ENCODE data around the gene PCDHGC5. TPM values are rescaled to one million over a fixed set of nuclear protein-coding genes. Genes with fewer than 3 reads are reported as not detected.

Gene PCDHGC5
- total RNA-seq, 1 donor from 2014 or later = 0.43 TPM

DNA sequence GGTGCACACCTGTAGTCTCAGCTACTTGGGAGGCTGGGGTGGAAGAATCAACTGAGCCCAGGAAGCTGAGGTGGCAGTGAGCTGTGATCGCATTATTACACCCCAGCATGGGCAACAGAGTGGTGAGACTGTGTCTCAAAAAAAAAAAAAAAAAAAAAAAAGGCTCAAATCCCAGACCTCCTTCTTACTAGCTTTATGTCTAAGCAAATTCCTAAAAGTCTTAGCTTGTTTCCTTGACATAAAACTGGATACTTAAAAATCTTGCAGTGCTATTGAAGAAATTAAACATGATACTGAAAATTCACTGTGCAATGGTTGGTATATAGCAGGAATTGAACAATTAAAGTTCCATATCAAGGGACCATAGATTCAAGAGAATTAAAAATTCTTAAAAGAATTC, 45.0 kb downstream of the PCDHGC5 start:
- Histone ChIP-seq H3K9ac (no peak overlapping the region), H4K20me1 (ENCODE audit: low read depth) (no peaks in the 10 kb centered on the region), H3K27ac (no peak overlapping the region), H2AFZ (replicated peaks) (no peak overlapping the region), H3K79me2 (ENCODE audit: low read depth) (no peaks in the 10 kb centered on the region), H3F3A (ENCODE audit: low read depth) (no peaks in the 10 kb centered on the region), H3K4me2 (no peak overlapping the region), H3K9me3 (ENCODE audit: low read depth) (no peaks in the 10 kb centered on the region), H3K27me3 (no peaks in the 10 kb centered on the region), H3K4me3 (no peak overlapping the region), H3K4me1 (no peaks in the 10 kb centered on the region), H3K36me3 (no peaks in the 10 kb centered on the region)
- TF ChIP-seq EZH2 (IDR thresholded peaks at IDR 0.05) (no peak), EZH2phosphoT487 (IDR thresholded peaks at IDR 0.05) (no peak)
- TF ChIP-seq, protein P1, sequence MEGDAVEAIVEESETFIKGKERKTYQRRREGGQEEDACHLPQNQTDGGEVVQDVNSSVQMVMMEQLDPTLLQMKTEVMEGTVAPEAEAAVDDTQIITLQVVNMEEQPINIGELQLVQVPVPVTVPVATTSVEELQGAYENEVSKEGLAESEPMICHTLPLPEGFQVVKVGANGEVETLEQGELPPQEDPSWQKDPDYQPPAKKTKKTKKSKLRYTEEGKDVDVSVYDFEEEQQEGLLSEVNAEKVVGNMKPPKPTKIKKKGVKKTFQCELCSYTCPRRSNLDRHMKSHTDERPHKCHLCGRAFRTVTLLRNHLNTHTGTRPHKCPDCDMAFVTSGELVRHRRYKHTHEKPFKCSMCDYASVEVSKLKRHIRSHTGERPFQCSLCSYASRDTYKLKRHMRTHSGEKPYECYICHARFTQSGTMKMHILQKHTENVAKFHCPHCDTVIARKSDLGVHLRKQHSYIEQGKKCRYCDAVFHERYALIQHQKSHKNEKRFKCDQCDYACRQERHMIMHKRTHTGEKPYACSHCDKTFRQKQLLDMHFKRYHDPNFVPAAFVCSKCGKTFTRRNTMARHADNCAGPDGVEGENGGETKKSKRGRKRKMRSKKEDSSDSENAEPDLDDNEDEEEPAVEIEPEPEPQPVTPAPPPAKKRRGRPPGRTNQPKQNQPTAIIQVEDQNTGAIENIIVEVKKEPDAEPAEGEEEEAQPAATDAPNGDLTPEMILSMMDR (IDR thresholded peaks at IDR 0.05) = no peak
- no peaks in the 10 kb centered on the region for H3K9me3 Mint-ChIP-seq
- H3K4me3 Mint-ChIP-seq = no peak overlapping the region
- no peak overlapping the region for H3K27ac Mint-ChIP-seq
- DNase-seq (ENCODE audit: low spot score) = no peak
- H3K36me3 Mint-ChIP-seq = peaks cover 17% of the 10 kb centered on the region
- H3K27me3 Mint-ChIP-seq (ENCODE audit: insufficient read depth, low read depth) = no peaks in the 10 kb centered on the region
- peaks cover 4% of the 10 kb centered on the region for H3K4me1 Mint-ChIP-seq

DNA sequence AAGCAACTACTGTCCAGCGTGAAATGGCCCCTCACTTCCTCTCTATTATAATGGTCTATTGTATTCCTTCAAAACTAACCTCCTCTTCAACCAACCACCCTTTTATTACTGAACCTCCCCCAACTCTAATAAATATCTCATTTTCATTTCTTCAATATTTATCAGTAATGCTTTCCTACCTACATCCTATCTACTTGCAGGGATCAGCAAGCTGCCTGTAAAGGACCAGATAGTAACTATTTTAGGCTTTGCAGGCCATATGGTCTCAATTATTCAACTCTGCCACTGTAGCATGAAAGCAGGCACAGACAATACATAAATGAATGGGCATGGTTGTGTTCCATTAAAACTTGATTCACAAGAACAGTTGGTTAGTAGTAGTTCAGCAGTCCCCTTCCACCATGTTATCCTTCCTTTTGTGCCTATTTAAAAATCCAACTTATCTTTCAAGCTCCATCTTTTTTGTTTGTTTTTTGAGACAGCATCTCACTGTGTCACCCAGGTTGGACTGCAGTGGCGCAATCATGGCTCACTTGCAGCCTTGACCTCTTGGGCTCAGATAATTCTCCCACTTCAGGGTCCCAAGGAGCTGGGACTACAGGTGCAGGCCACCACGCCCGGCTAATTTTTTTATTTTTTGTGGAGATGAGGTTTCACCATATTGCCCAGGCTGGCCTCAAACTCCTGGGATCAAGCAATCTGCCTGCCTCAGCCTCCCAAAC, 45.8 kb downstream of the PCDHGC5 start:
- no peak overlapping the region for H3K4me3 Mint-ChIP-seq
- H3K27ac Mint-ChIP-seq = no peak overlapping the region

More for the DNA sequence above, 45.8 kb downstream of the PCDHGC5 start:
- no peak for DNase-seq (ENCODE audit: low spot score)
- Mint-ChIP-seq H3K4me1 (peaks cover 4% of the 10 kb centered on the region), H3K27me3 (ENCODE audit: insufficient read depth, low read depth) (no peaks in the 10 kb centered on the region), H3K36me3 (peaks cover 18% of the 10 kb centered on the region), H3K9me3 (no peaks in the 10 kb centered on the region)
- H3K4me3 ChIP-seq = no peak overlapping the region
- H3K4me1 ChIP-seq = no peaks in the 10 kb centered on the region
- H2AFZ ChIP-seq (replicated peaks) = no peak overlapping the region
- H3K9me3 ChIP-seq (ENCODE audit: low read depth) = no peaks in the 10 kb centered on the region
- no peaks in the 10 kb centered on the region for H3K27me3 ChIP-seq
- H3K9ac ChIP-seq = no peak overlapping the region
- no peaks in the 10 kb centered on the region for H3F3A ChIP-seq (ENCODE audit: low read depth)
- no peaks in the 10 kb centered on the region for H3K79me2 ChIP-seq (ENCODE audit: low read depth)
- no peak overlapping the region for H3K4me2 ChIP-seq
- no peaks in the 10 kb centered on the region for H3K36me3 ChIP-seq
- H3K27ac ChIP-seq = no peak overlapping the region
- TF ChIP-seq EZH2 (IDR thresholded peaks at IDR 0.05) (no peak), EZH2phosphoT487 (IDR thresholded peaks at IDR 0.05) (no peak)
- TF ChIP-seq, protein P1 (IDR thresholded peaks at IDR 0.05) = no peak
- no peaks in the 10 kb centered on the region for H4K20me1 ChIP-seq (ENCODE audit: low read depth)

Other genes starting within 250 kb of the PCDHGC5 start
- gene PCDHB15, start 243.7 kb upstream of the PCDHGC5 start, total RNA-seq (ENCODE audit: low replicate concordance) = 7.8 and 9.4 TPM in 2 replicates
- 0.22 and 0.96 TPM in 2 replicates for gene SLC25A2, start 185.0 kb upstream of the PCDHGC5 start, total RNA-seq (ENCODE audit: low replicate concordance)
- 121 and 157 TPM in 2 replicates for gene TAF7, start 168.3 kb upstream of the PCDHGC5 start, total RNA-seq (ENCODE audit: low replicate concordance)
- 1.0 and 1.5 TPM in 2 replicates for gene PCDHGA1, start 158.6 kb upstream of the PCDHGC5 start, total RNA-seq (ENCODE audit: low replicate concordance)
- 0.37 and 0.71 TPM in 2 replicates for gene PCDHGA2, start 150.3 kb upstream of the PCDHGC5 start, total RNA-seq (ENCODE audit: low replicate concordance)
- 0.34 and 0.54 TPM in 2 replicates for gene PCDHGA3, start 145.3 kb upstream of the PCDHGC5 start, total RNA-seq (ENCODE audit: low replicate concordance)
- gene PCDHGB1, start 139.0 kb upstream of the PCDHGC5 start, total RNA-seq (ENCODE audit: low replicate concordance) = 3.6 and 4.3 TPM in 2 replicates
- gene PCDHGA4, start 134.1 kb upstream of the PCDHGC5 start, total RNA-seq (ENCODE audit: low replicate concordance) = 2.3 and 2.4 TPM in 2 replicates
- gene PCDHGB2, start 129.1 kb upstream of the PCDHGC5 start, total RNA-seq (ENCODE audit: low replicate concordance) = 2.1 and 2.2 TPM in 2 replicates
- 0.71 and 1.3 TPM in 2 replicates for gene PCDHGA5, start 124.9 kb upstream of the PCDHGC5 start, total RNA-seq (ENCODE audit: low replicate concordance)
- 0.74 and 0.95 TPM in 2 replicates for gene PCDHGB3, start 118.8 kb upstream of the PCDHGC5 start, total RNA-seq (ENCODE audit: low replicate concordance)
- 0.77 and 1.4 TPM in 2 replicates for gene PCDHGA6, start 115.2 kb upstream of the PCDHGC5 start, total RNA-seq (ENCODE audit: low replicate concordance)
- 0.81 and 1.1 TPM in 2 replicates for gene PCDHGA7, start 106.3 kb upstream of the PCDHGC5 start, total RNA-seq (ENCODE audit: low replicate concordance)
- 10.4 and 14.9 TPM in 2 replicates for gene PCDHGB4, start 101.4 kb upstream of the PCDHGC5 start, total RNA-seq (ENCODE audit: low replicate concordance)
- gene PCDHGA8, start 96.4 kb upstream of the PCDHGC5 start, total RNA-seq (ENCODE audit: low replicate concordance) = 2.3 and 3.3 TPM in 2 replicates
- 2.0 and 3.7 TPM in 2 replicates for gene PCDHGB5, start 91.1 kb upstream of the PCDHGC5 start, total RNA-seq (ENCODE audit: low replicate concordance)
- gene PCDHGA9, start 86.3 kb upstream of the PCDHGC5 start, total RNA-seq (ENCODE audit: low replicate concordance) = 0.97 and 2.2 TPM in 2 replicates
- gene PCDHGB6, start 81.1 kb upstream of the PCDHGC5 start, total RNA-seq (ENCODE audit: low replicate concordance) = 13.2 and 22.1 TPM in 2 replicates
- 4.2 and 4.7 TPM in 2 replicates for gene PCDHGA10, start 76.1 kb upstream of the PCDHGC5 start, total RNA-seq (ENCODE audit: low replicate concordance)
- gene PCDHGB7, start 71.4 kb upstream of the PCDHGC5 start, total RNA-seq (ENCODE audit: low replicate concordance) = 21.1 and 23.9 TPM in 2 replicates
- gene PCDHGA11, start 68.0 kb upstream of the PCDHGC5 start, total RNA-seq (ENCODE audit: low replicate concordance) = 9.5 and 13.3 TPM in 2 replicates
- gene PCDHGA12, start 58.6 kb upstream of the PCDHGC5 start, total RNA-seq (ENCODE audit: low replicate concordance) = 0.79 and 2.2 TPM in 2 replicates
- 14.7 and 17.2 TPM in 2 replicates for gene PCDHGC3, start 13.1 kb upstream of the PCDHGC5 start, total RNA-seq (ENCODE audit: low replicate concordance)
- 5.0 and 10.4 TPM in 2 replicates for gene PCDHGC4, start 4.1 kb upstream of the PCDHGC5 start, total RNA-seq (ENCODE audit: low replicate concordance)
- 20.4 and 30.8 TPM in 2 replicates for gene DIAPH1, start 129.9 kb downstream of the PCDHGC5 start, total RNA-seq (ENCODE audit: low replicate concordance)
- gene HDAC3, start 147.8 kb downstream of the PCDHGC5 start, total RNA-seq (ENCODE audit: low replicate concordance) = 57.3 and 83.2 TPM in 2 replicates
- gene RELL2, start 147.9 kb downstream of the PCDHGC5 start, total RNA-seq (ENCODE audit: low replicate concordance) = 0.30 and 3.9 TPM in 2 replicates
- gene FCHSD1, start 162.3 kb downstream of the PCDHGC5 start, total RNA-seq (ENCODE audit: low replicate concordance) = 8.7 and 17.6 TPM in 2 replicates
- gene ARAP3, start 193.1 kb downstream of the PCDHGC5 start, total RNA-seq (ENCODE audit: low replicate concordance) = 7.6 and 17.0 TPM in 2 replicates

Data from neural progenitor cell (in vitro differentiated cells).